GM15510 (cell line): ENCODE measurements around the gene SLC66A3.

Source experiments
- POLR2A ChIP-seq: IDR thresholded peaks from 3 replicates; pipeline ENCODE4 v1.6.1; 2011; ENCODE audit warnings: borderline replicate concordance; ENCODE audit not compliant: insufficient read length; ENCODE audit errors: extremely low read depth

The SLC66A3 gene

GRCh38 chr2:11129598-11130449, 25.4 kb upstream of the SLC66A3 start:
- TF ChIP-seq POLR2A, result no peak

- no peak for TF ChIP-seq POLR2A
These were observed 23.9 kb upstream of the SLC66A3 start for GRCh38 chr2:11131166-11131920.

GRCh38 chr2:11132036-11132671, 23.1 kb upstream of the SLC66A3 start:
- no peak for TF ChIP-seq POLR2A

- TF ChIP-seq POLR2A, result no peak
These were observed 21.9 kb upstream of the SLC66A3 start for GRCh38 chr2:11133238-11133935.

- TF ChIP-seq POLR2A, result no peak
These were observed 21.3 kb upstream of the SLC66A3 start for GRCh38 chr2:11133936-11134320.

- TF ChIP-seq POLR2A, result no peak
These were observed 20.9 kb upstream of the SLC66A3 start for GRCh38 chr2:11134349-11134748.

- no peak for TF ChIP-seq POLR2A
These were observed 14.8 kb upstream of the SLC66A3 start for GRCh38 chr2:11140492-11140891.

GRCh38 chr2:11141319-11141718, 13.9 kb upstream of the SLC66A3 start:
- TF ChIP-seq POLR2A, result no peak

- TF ChIP-seq POLR2A, result no peak
These were observed 12.9 kb upstream of the SLC66A3 start for GRCh38 chr2:11142330-11142729.

GRCh38 chr2:11142987-11143386, 12.3 kb upstream of the SLC66A3 start:
- TF ChIP-seq POLR2A, result no peak

- no peak for TF ChIP-seq POLR2A
These were observed 11.1 kb upstream of the SLC66A3 start for GRCh38 chr2:11144077-11144737.

- TF ChIP-seq POLR2A, result no peak
These were observed 10.6 kb upstream of the SLC66A3 start for GRCh38 chr2:11144738-11145079.

- no peak for TF ChIP-seq POLR2A
These were observed 9.9 kb upstream of the SLC66A3 start for GRCh38 chr2:11145350-11145749.

GRCh38 chr2:11146076-11146475, 9.2 kb upstream of the SLC66A3 start:
- TF ChIP-seq POLR2A, result no peak

- TF ChIP-seq POLR2A, result no peak
These were observed 8.0 kb upstream of the SLC66A3 start for GRCh38 chr2:11147263-11147662.

- TF ChIP-seq POLR2A, result no peak
These were observed 2.7 kb upstream of the SLC66A3 start for GRCh38 chr2:11152591-11152990.
